Neural cell (in vitro differentiated cells): ENCODE data around the gene PPP1R1A. TPM values are rescaled to one million over a fixed set of nuclear protein-coding genes. Genes with fewer than 3 reads are reported as not detected.

Experiments
- H2AFZ ChIP-seq: fragments of 200-600, 300-800 bp; sonication (generic), shearing (Covaris generic); 2 replicates; pipeline ENCODE4 v1.6.0; 2014; ENCODE audit warnings: low read depth, mild to moderate bottlenecking, antibody characterized with exemption, low read length, moderate library complexity
- H3F3A ChIP-seq: fragments of 200-600 bp; shearing (Covaris generic); 2 replicates; pipeline ENCODE4 v1.6.1; 2016; ENCODE audit warnings: mild to moderate bottlenecking, moderate library complexity, mixed read lengths, antibody characterized with exemption, low read length; ENCODE audit not compliant: insufficient read depth, poor library complexity, severe bottlenecking
- H3K27ac ChIP-seq: fragments of 200-600, 300-800 bp; sonication (generic), shearing (Covaris generic); 2 replicates; pipeline ENCODE4 v1.5.1; 2014; ENCODE audit warnings: mild to moderate bottlenecking, low read length, moderate library complexity
- H3K27me3 ChIP-seq: fragments of 300-800, 200-600 bp; sonication (generic), shearing (Covaris generic); 2 replicates; pipeline ENCODE4 v1.6.0; 2014; ENCODE audit warnings: mild to moderate bottlenecking, low read depth, low read length, moderate library complexity; ENCODE audit not compliant: insufficient read depth
- H3K36me3 ChIP-seq: fragments of 300-800, 200-600 bp; sonication (generic), shearing (Covaris generic); 2 replicates; pipeline ENCODE4 v1.5.1; 2014; ENCODE audit warnings: mild to moderate bottlenecking, antibody characterized with exemption, low read length, moderate library complexity; ENCODE audit not compliant: insufficient read depth
- H3K4me2 ChIP-seq: fragments of 300-800, 200-600 bp; sonication (generic), shearing (Covaris generic); 2 replicates; pipeline ENCODE4 v1.6.0; 2014; ENCODE audit warnings: mild to moderate bottlenecking, low read length
- H3K4me3 ChIP-seq: fragments of 300-800, 200-600 bp; sonication (generic), shearing (Covaris generic); 2 replicates; pipeline ENCODE4 v1.5.1; 2014; ENCODE audit warnings: mild to moderate bottlenecking, low read length, moderate library complexity
- H3K79me2 ChIP-seq: fragments of 200-600 bp; shearing (Covaris generic); replicated peaks from 2 replicates; pipeline ENCODE4 v1.6.0; 2014; ENCODE audit warnings: mild to moderate bottlenecking, low read length, moderate library complexity; ENCODE audit not compliant: insufficient read depth
- H3K9ac ChIP-seq: fragments of 300-800, 200-600 bp; sonication (generic), shearing (Covaris generic); 2 replicates; pipeline ENCODE4 v1.6.1; 2016; ENCODE audit warnings: mild to moderate bottlenecking, low read length, mixed read lengths
- H3K9me2 ChIP-seq: fragments of 200-600 bp; shearing (Covaris generic); 2 replicates; pipeline ENCODE4 v1.6.1; 2016; ENCODE audit warnings: mild to moderate bottlenecking, low read length, mixed read lengths; ENCODE audit not compliant: insufficient read depth
- H3K9me3 ChIP-seq: fragments of 200-600, 300-800 bp; sonication (generic), shearing (Covaris generic); 2 replicates; pipeline ENCODE4 v1.6.1; 2016; ENCODE audit warnings: mild to moderate bottlenecking, mixed run types, low read length, moderate library complexity, mixed read lengths
- H4K20me1 ChIP-seq: fragments of 200-600 bp; shearing (Covaris generic); 2 replicates; pipeline ENCODE4 v1.6.1; 2016; ENCODE audit warnings: mild to moderate bottlenecking, mixed run types; ENCODE audit not compliant: insufficient read depth
- CTCF ChIP-seq: fragments of 450-650 bp; IDR thresholded peaks from 2 replicates; pipeline ENCODE4 v1.5.1; 2014; ENCODE audit warnings: antibody characterized with exemption, mild to moderate bottlenecking, moderate library complexity; ENCODE audit not compliant: poor library complexity, severe bottlenecking
- EP300 ChIP-seq: fragments of 450-650 bp; conservative IDR thresholded peaks from 2 replicates; pipeline ENCODE4 v1.6.1; 2014; ENCODE audit warnings: antibody characterized with exemption, mild to moderate bottlenecking, moderate library complexity; ENCODE audit not compliant: poor library complexity, severe bottlenecking
- EZH2 ChIP-seq: fragments of 200-600, 300-800 bp; shearing (Covaris generic), sonication (generic); IDR thresholded peaks from 2 replicates; pipeline ENCODE4 v1.6.1; 2014; ENCODE audit warnings: antibody characterized with exemption, low read length, borderline replicate concordance, mild to moderate bottlenecking; ENCODE audit not compliant: insufficient read depth, poor library complexity, severe bottlenecking
- MXI1 ChIP-seq: fragments of 450-650 bp; conservative IDR thresholded peaks from 2 replicates; pipeline ENCODE4 v1.6.1; 2014; ENCODE audit warnings: antibody characterized with exemption, mild to moderate bottlenecking; ENCODE audit not compliant: poor library complexity, severe bottlenecking
- POLR2AphosphoS5 ChIP-seq: IDR thresholded peaks from 2 replicates; pipeline ENCODE4 v1.6.1; 2012
- RAD21 ChIP-seq: fragments of 450-650 bp; conservative IDR thresholded peaks from 2 replicates; pipeline ENCODE4 v1.6.1; 2014; ENCODE audit warnings: antibody characterized with exemption, mild to moderate bottlenecking, moderate library complexity
- REST ChIP-seq: IDR thresholded peaks from 2 replicates; pipeline ENCODE4 v1.6.1; 2012; ENCODE audit warnings: borderline replicate concordance
- SMC3 ChIP-seq: fragments of 450-650 bp; conservative IDR thresholded peaks from 2 replicates; pipeline ENCODE4 v1.6.1; 2014; ENCODE audit warnings: antibody characterized with exemption, mild to moderate bottlenecking, moderate library complexity; ENCODE audit not compliant: poor library complexity
- TAF1 ChIP-seq: IDR thresholded peaks from 2 replicates; pipeline ENCODE4 v1.6.1; 2012; ENCODE audit warnings: low read depth
- polyA plus RNA-seq: library from polyadenylated mRNA; depleted of rRNA; stranded (reverse); fragments of >200 nt; gene quantifications from 2 replicates; pipeline ENCODE4 v1.2.3, GENCODE V29; 2014

The PPP1R1A gene
- polyA plus RNA-seq, 1 donor from 2014 or later = 28.9 TPM

GRCh38 chr12:54595471-54595870, 7.0 kb upstream of the PPP1R1A start:
- no peak for TF ChIP-seq REST
- no peak for TF ChIP-seq EZH2
- no peak for TF ChIP-seq MXI1
- no peak for TF ChIP-seq EP300
- no peak for TF ChIP-seq CTCF
- TF ChIP-seq POLR2AphosphoS5 = no peak
- TF ChIP-seq SMC3 = no peak
- TF ChIP-seq TAF1 = no peak
- no peak for TF ChIP-seq RAD21
- Histone ChIP-seq H3K36me3 (no peaks in the 10 kb centered on the region), H2AFZ (no peak overlapping the region), H3K9me3 (no peaks in the 10 kb centered on the region), H3K9ac (no peak overlapping the region), H3K4me2 (no peak overlapping the region), H3K4me3 (no peak overlapping the region), H3K79me2 (no peaks in the 10 kb centered on the region), H3K9me2 (no peaks in the 10 kb centered on the region), H3K27me3 (no peaks in the 10 kb centered on the region), H3F3A (no peaks in the 10 kb centered on the region), H4K20me1 (no peaks in the 10 kb centered on the region), H3K27ac (no peak overlapping the region)

GRCh38 chr12:54593725-54594124, 5.3 kb upstream of the PPP1R1A start:
- H3K4me2 ChIP-seq = no peak overlapping the region
- no peaks in the 10 kb centered on the region for H3K36me3 ChIP-seq
- no peak overlapping the region for H2AFZ ChIP-seq
- no peaks in the 10 kb centered on the region for H3K79me2 ChIP-seq
- H3K4me3 ChIP-seq = no peak overlapping the region
- no peaks in the 10 kb centered on the region for H3K27me3 ChIP-seq
- no peaks in the 10 kb centered on the region for H3F3A ChIP-seq
- no peaks in the 10 kb centered on the region for H4K20me1 ChIP-seq
- H3K9me2 ChIP-seq = no peaks in the 10 kb centered on the region
- H3K9me3 ChIP-seq = no peaks in the 10 kb centered on the region
- H3K9ac ChIP-seq = no peak overlapping the region
- no peak for TF ChIP-seq MXI1
- no peak for TF ChIP-seq POLR2AphosphoS5
- TF ChIP-seq SMC3 = no peak
- TF ChIP-seq TAF1 = no peak
- TF ChIP-seq CTCF = no peak
- TF ChIP-seq RAD21 = no peak
- TF ChIP-seq EZH2 = no peak
- TF ChIP-seq EP300 = no peak
- TF ChIP-seq REST = no peak
- no peak overlapping the region for H3K27ac ChIP-seq
